22Rv1 (cell line): Measurements from ENCODE around the gene MDK.

ENCODE experiments used
- H3K27ac ChIP-seq: fragments of 450-650 bp; 2 replicates; pipeline ENCODE4 v1.5.1; 2017
- ZFX ChIP-seq: fragments of 450-650 bp; IDR thresholded peaks from 2 replicates; pipeline ENCODE4 v1.6.1; 2017; ENCODE audit warnings: antibody characterized with exemption, borderline replicate concordance
- TF ChIP-seq, protein P1 (sequence below): fragments of 450-650 bp; IDR thresholded peaks from 2 replicates; pipeline ENCODE4 v1.5.1; 2017; ENCODE audit warnings: mild to moderate bottlenecking

The MDK gene

DNA sequence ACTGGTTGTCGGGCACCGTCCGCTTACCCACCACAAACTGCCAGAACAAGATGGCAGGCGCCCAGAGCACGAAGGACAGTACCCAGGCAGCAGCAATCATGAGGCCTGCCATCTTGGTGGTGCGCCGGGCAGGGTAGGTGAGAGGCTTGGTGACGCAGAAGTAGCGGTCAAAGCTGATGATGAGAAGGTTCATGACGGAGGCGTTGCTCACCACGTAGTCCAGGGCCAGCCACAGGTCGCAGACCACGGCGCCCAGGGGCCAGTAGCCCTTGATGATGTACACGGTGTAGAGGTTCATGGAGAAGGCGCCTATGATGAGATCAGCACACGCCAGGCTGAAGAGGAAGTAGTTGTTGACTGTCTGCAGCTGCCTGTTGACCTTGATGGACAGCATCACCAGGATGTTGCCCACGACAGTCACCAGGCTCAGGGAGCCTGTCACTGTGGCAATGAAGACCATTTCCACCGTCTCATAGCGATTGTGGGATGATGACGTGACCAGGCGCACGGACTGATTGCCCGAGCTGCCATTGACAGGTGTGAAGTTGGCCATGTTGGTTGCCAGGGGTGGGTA lies 4.6 kb downstream of the MDK start:
- no peak overlapping the region for H3K27ac ChIP-seq
- TF ChIP-seq ZFX: no peak
- TF ChIP-seq, protein P1, sequence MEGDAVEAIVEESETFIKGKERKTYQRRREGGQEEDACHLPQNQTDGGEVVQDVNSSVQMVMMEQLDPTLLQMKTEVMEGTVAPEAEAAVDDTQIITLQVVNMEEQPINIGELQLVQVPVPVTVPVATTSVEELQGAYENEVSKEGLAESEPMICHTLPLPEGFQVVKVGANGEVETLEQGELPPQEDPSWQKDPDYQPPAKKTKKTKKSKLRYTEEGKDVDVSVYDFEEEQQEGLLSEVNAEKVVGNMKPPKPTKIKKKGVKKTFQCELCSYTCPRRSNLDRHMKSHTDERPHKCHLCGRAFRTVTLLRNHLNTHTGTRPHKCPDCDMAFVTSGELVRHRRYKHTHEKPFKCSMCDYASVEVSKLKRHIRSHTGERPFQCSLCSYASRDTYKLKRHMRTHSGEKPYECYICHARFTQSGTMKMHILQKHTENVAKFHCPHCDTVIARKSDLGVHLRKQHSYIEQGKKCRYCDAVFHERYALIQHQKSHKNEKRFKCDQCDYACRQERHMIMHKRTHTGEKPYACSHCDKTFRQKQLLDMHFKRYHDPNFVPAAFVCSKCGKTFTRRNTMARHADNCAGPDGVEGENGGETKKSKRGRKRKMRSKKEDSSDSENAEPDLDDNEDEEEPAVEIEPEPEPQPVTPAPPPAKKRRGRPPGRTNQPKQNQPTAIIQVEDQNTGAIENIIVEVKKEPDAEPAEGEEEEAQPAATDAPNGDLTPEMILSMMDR: no peak

DNA sequence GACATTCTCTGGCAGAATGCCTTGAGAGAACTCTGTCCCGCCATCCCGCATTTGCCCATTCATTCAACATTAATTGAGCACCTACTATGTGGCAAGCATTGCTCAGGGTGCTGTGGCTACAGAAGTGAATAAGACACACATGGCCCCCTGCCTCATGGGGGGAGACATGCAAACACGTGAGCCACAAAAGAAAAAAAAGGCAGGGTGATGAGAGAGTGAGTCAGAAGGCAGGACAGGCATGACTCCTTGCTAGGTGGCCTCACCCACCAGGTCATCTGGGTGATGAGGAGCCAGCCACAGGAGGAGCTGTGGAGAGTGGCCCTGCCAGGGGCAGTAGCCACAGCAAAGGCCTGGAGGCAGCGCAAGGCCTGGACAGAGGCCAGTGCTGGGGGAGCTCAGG lies 5.2 kb downstream of the MDK start:
- no peak for TF ChIP-seq ZFX
- TF ChIP-seq, protein P1: no peak
- no peak overlapping the region for H3K27ac ChIP-seq

DNA sequence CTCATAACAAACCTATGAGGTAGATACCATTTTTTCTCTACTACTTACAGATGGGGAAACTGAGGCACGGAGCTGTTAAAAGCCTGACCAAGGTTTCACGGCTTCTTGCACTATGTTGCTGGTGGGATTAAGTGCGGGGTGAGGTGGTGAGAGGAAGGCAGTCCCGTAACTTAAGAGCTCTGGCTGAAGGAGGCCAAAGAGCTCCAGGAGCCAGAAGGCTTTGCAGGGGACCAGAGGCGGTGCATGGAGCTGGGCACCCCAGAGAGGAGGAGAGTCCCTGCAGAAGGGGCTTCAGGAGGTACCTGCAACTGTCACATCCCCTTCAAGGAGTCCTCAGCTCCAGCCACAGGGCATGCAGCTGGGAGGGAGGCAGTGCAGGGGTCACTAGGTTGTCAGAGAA lies 6.0 kb downstream of the MDK start:
- no peak overlapping the region for H3K27ac ChIP-seq
- no peak for TF ChIP-seq ZFX
- TF ChIP-seq, protein P1: no peak

DNA sequence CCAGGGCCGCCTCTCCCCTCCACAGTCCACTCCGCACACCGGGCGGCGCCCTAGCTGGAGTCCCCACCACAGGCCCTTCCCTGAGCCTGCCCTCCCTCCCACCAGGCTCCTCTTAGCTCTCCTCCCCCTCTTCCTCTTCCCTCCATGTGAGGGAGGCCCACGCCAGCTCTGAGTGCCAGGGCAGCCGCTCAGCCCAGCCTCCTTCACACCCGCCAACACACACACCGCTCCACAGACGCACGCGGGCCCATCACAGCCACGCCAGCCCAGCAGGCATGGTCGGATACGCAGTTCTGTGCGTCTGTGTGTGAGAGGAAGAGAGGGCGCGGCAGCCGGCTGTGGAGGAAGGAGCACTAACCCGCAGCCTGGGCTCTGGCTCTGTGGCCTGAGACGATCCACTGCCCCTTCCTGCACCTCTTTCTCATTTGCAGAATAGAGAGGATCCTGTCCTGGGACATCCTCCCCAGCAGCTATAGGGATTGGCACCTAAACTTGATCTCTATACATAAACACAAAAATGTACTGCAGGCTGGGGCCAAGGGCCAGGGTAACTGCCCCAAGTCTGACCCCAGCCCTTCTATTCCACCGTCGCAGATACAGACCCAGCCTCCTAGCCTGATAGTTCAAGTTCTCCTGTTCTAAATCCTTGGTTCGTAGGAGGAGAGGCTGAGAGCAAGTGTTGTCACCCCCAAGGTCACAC lies 6.6 kb downstream of the MDK start:
- no peak overlapping the region for H3K27ac ChIP-seq
- TF ChIP-seq, protein P1: no peak
- no peak for TF ChIP-seq ZFX

DNA sequence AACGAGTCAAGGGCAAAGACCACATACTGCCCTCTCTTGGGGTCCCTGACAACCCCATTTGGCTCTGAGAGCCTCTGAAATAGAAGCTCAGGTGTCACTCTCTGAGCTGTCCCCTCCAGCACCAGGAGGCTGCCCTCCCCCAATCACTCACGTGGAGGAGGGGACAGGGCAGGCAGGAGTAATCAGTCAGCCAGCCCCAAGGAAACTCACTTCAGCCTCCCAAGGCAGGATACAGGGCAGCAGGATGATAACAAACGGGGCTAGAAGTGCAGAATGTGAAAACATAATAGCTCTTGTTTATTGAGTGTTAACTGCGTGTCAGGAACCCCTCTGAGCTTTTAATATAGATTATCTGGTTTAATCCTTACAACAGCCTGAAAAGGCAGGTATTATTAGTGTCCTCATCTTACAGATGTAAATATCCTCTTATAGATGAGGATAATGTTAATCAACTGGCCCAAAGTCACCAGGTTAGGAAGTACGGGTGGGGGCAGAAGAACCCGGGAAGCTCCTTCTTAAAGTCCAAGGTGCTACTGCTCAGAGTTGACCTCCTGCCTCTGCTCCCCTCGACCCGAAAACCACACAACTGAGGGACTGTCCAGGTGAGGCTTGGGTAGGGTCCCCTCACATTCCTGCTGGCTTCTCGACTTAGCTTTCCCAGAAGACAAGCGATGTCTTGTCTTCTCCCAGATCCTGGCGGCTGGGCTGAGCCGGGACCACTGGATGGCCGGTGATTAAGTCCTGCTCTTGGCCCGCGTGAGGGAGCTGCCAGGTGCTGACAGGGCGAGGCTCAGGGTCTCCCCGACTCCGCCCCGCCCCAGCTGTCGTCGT lies 7.4 kb downstream of the MDK start:
- TF ChIP-seq, protein P1: no peak
- TF ChIP-seq ZFX: no peak
- H3K27ac ChIP-seq: no peak overlapping the region

DNA sequence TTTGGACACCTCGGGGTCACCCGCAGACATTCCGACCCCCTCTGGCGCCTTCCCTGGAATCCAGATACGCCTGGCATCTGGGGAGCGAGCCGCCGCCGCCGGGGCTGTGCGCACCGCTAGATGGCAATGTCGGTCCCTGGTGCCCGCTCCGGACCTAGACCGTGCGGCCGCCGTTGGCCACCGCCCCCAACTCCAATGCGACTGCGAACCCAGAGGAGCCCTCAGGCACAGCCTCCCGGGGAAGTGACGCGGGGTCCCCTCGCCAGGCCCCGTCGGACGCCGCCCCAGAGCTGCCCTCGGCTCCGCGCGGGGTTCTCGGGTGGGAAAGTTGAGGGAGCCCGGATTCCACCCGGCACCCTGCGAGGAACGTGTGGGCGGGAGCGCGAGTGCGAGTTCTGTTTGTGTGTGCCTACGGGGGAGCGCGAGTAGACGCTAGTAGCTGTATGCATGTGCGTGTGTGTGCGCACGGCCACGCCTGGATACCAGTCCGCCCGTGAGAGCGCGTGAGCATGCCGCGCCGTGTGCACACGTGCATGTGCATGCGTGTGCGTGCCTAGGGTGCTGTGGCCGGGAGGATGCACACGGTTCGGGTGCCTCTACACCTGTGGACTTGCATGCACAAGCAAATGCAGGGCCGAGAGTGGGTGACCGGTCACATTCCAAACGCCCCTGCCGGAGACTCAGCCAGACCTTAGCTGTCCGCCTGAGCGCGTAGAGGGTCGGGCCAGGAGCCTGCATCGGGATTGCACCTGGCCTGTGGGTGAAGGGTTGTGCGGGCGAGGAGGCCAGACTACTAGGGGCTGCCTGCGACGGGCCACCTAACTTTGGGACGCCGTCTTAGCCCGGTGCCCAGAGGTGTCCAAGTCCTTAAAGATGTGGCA lies 8.2 kb downstream of the MDK start:
- no peak for TF ChIP-seq ZFX
- TF ChIP-seq, protein P1: peak; percentile 97
- H3K27ac ChIP-seq: peak overlapping the region; percentile 42; the same call in 1 of the 2 replicates
